ENCODE measurements around the gene GASK1A. TPM values are rescaled to one million over a fixed set of nuclear protein-coding genes. Genes with fewer than 3 reads are reported as not detected.

GASK1A gene
- total RNA-seq, 2 donors from 2014 or later: 8.8 to 16.8 TPM

DNA sequence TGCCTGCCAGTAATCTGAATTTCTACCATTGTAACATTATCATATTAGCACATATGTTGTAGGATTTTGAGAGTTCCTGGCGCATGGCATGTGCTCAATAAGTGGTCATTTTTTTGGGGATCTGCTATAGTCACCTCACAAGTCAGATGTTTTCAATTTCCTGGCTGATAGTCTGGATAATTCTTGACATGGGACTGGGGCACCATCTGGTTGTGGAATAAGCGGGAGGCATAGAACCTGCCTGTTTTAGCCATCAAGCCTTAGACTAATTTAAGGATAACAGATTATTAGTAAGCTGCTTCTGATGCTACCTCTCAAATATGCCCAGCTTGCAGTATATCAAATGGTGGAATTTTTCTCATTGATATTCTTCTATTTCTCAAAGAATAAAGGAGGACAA, 39.1 kb downstream of the GASK1A start:
- H3K27me3 ChIP-seq: no peaks in the 10 kb centered on the region
- 89 to 93% methylated on average over 2 of the region's 2 CpGs for WGBS, 2 donors
- TF ChIP-seq POLR2A (IDR thresholded peaks at IDR 0.05): no peak
- TF ChIP-seq, protein P1, sequence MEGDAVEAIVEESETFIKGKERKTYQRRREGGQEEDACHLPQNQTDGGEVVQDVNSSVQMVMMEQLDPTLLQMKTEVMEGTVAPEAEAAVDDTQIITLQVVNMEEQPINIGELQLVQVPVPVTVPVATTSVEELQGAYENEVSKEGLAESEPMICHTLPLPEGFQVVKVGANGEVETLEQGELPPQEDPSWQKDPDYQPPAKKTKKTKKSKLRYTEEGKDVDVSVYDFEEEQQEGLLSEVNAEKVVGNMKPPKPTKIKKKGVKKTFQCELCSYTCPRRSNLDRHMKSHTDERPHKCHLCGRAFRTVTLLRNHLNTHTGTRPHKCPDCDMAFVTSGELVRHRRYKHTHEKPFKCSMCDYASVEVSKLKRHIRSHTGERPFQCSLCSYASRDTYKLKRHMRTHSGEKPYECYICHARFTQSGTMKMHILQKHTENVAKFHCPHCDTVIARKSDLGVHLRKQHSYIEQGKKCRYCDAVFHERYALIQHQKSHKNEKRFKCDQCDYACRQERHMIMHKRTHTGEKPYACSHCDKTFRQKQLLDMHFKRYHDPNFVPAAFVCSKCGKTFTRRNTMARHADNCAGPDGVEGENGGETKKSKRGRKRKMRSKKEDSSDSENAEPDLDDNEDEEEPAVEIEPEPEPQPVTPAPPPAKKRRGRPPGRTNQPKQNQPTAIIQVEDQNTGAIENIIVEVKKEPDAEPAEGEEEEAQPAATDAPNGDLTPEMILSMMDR (IDR thresholded peaks at IDR 0.05): no peak
- DNase-seq (no peak), ATAC-seq (no peak)
- H3K4me3 ChIP-seq: no peak overlapping the region
- no peaks in the 10 kb centered on the region for H3K36me3 ChIP-seq (replicated peaks in 1 of 2; ENCODE audit: insufficient read depth in 1 of 2, low read depth in 2 of 2)
- no peaks in the 10 kb centered on the region for H3K9me3 ChIP-seq
- no peak overlapping the region for H3K27ac ChIP-seq
- no peaks in the 10 kb centered on the region for H3K4me1 ChIP-seq
- intact Hi-C loops (cut with DNase I): no loop called here

DNA sequence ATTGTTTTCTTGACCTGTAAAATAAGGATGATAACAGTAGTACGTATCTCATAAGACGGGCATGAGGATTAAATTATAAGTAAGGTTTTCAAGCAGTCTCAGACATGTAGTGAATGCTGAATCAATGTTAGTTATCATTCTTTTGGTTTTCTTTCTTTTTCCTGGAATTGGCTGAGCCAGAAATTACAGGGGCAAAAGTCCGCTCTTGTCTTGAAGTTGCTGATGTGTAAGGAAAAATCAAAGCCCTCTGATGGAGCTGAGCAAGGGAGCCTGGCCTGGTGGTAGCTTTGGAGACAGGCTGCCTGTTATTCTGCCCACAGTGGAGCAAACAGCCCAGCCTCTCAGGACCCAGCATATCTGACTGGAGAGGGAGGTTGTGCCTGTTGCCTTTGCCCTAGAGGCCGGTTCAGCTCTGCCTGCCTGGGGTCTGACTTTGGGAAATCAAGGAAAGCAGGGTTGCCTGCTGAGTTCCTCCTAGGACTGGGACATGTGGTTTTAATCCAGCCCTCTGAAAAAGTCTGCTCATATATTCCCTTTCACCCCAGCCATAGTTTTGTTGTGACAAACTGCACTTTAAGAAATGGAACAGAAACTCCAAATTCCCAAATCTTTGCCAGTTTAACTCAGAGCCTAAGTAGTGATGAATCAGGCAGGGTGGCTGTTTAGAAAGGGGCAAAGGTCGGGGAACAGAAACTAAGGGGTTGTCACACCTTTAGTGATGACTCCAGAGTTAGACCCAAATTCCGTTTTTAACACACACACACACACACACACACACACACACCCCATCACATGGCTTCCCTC, 40.1 kb downstream of the GASK1A start:
- no peak for ATAC-seq
- intact Hi-C loops (cut with DNase I): no loop called here
- Histone ChIP-seq H3K9me3 (no peaks in the 10 kb centered on the region), H3K27ac (no peak overlapping the region), H3K36me3 (replicated peaks in 1 of 2; ENCODE audit: insufficient read depth in 1 of 2, low read depth in 2 of 2) (no peaks in the 10 kb centered on the region), H3K4me1 (no peaks in the 10 kb centered on the region), H3K4me3 (no peak overlapping the region), H3K27me3 (no peaks in the 10 kb centered on the region)
- DNase-seq: no peak
- 78% methylated on average over 6 of the region's 6 CpGs for WGBS, 2 donors
- no peak for TF ChIP-seq POLR2A (IDR thresholded peaks at IDR 0.05)
- TF ChIP-seq, protein P1 (IDR thresholded peaks at IDR 0.05): no peak

DNA sequence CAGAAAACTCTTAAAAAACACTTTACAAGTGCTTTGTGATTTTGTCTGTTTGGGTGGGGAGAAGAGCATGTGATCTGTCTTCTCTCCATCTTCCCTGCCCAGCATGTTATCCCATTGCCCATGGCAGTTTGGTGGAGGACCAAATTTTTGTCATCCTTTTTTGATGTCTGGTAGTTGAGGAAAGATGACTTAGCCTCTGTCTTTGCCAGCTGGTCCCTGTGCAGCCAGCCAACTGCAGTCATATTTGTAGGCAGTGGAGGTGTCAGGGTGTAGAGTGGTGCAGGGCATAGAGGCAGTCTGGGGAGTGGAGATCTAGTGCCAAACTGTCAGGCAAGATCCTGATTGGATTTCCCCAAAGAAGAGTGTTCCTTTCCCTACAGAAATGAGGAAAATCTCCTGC, 40.7 kb downstream of the GASK1A start:
- H3K4me1 ChIP-seq: no peaks in the 10 kb centered on the region
- H3K27me3 ChIP-seq: no peaks in the 10 kb centered on the region
- intact Hi-C loops (cut with DNase I): no loop called here
- no peak overlapping the region for H3K4me3 ChIP-seq
- no peaks in the 10 kb centered on the region for H3K9me3 ChIP-seq
- no peak overlapping the region for H3K27ac ChIP-seq
- TF ChIP-seq, protein P1 (IDR thresholded peaks at IDR 0.05): no peak
- TF ChIP-seq POLR2A (IDR thresholded peaks at IDR 0.05): no peak
- ATAC-seq (no peak), DNase-seq (no peak)
- no peaks in the 10 kb centered on the region for H3K36me3 ChIP-seq (replicated peaks in 1 of 2; ENCODE audit: insufficient read depth in 1 of 2, low read depth in 2 of 2)

DNA sequence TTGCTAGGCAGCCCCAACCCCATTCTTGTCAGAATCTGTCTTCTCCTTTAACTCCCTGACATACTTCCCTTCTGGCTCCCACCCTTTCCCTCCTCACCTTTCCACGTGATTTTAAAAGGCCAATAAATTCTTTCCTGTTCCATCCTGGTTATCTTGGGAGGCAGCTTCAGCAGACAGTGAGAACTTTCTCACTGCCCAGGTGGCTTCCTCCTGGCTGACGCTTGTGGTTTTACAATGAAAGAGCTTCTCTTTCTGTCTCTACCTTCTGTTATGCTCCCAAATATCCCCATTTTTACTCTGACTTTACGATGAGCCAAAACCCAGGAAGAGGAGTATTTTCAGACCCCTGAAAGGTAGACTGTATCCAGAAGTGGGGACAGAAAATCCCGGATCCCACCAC, 42.1 kb downstream of the GASK1A start:
- DNase-seq (no peak), ATAC-seq (no peak)
- H3K27me3 ChIP-seq: no peaks in the 10 kb centered on the region
- H3K9me3 ChIP-seq: no peaks in the 10 kb centered on the region
- H3K4me3 ChIP-seq: no peak overlapping the region
- 73 to 85% methylated on average over 4 of the region's 4 CpGs for WGBS, 2 donors
- H3K4me1 ChIP-seq: no peaks in the 10 kb centered on the region
- H3K27ac ChIP-seq: no peak overlapping the region
- no peak for TF ChIP-seq POLR2A (IDR thresholded peaks at IDR 0.05)
- TF ChIP-seq, protein P1 (IDR thresholded peaks at IDR 0.05): no peak
- intact Hi-C loops (cut with DNase I): no loop called here
- no peaks in the 10 kb centered on the region for H3K36me3 ChIP-seq (replicated peaks in 1 of 2; ENCODE audit: insufficient read depth in 1 of 2, low read depth in 2 of 2)

DNA sequence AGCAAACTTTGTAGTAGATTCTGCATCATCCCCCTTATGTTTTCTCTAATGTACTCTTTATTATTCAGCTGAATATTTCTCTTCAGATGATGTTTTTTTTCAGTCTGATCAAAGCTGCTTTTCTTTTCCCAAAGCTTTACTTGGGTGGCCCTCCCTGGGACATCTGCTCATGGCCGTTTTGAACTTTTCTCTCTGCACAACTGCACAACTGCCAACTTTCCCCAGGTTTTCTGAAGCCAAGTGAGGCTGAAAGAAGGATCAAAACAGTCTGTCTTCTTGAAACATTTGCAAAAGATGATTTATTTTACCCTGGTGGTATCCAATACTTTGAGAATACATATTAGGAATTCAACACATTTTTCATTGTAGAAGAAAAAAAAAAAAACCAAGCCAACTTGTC, 43.0 kb downstream of the GASK1A start:
- Histone ChIP-seq H3K9me3 (no peaks in the 10 kb centered on the region), H3K36me3 (replicated peaks in 1 of 2; ENCODE audit: insufficient read depth in 1 of 2, low read depth in 2 of 2) (no peaks in the 10 kb centered on the region), H3K27me3 (no peaks in the 10 kb centered on the region), H3K27ac (no peak overlapping the region), H3K4me3 (no peak overlapping the region), H3K4me1 (no peaks in the 10 kb centered on the region)
- no peak for ATAC-seq
- intact Hi-C loops (cut with DNase I): no loop called here
- TF ChIP-seq, protein P1 (IDR thresholded peaks at IDR 0.05): no peak
- no peak for TF ChIP-seq POLR2A (IDR thresholded peaks at IDR 0.05)
- DNase-seq: no peak
- WGBS, 2 donors: 73 to 83% methylated on average over 1 of the region's 1 CpG

Data from body of pancreas (tissue), 4 donors.